ENCODE measurements around the gene CAVIN4.

CAVIN4 gene

GRCh38 chr9:100590481-100590880 is 12.6 kb downstream of the CAVIN4 start:
- peak; percentile 49 for DNase-seq (ENCODE audit: low spot score)

- DNase-seq (ENCODE audit: low spot score): no peak
Observed at GRCh38 chr9:100591139-100591538, 13.3 kb downstream of the CAVIN4 start.

- DNase-seq (ENCODE audit: low spot score): no peak
Observed at GRCh38 chr9:100591639-100592412, 13.9 kb downstream of the CAVIN4 start.

- DNase-seq (ENCODE audit: low spot score): peak; percentile 50
Observed at GRCh38 chr9:100595391-100596199, 17.7 kb downstream of the CAVIN4 start.

GRCh38 chr9:100597236-100597635 is 19.4 kb downstream of the CAVIN4 start:
- DNase-seq (ENCODE audit: low spot score): no peak

GRCh38 chr9:100598641-100599145 is 20.8 kb downstream of the CAVIN4 start:
- peak; percentile 91 for DNase-seq (ENCODE audit: low spot score)

GRCh38 chr9:100600521-100601079 is 22.7 kb downstream of the CAVIN4 start:
- no peak for DNase-seq (ENCODE audit: low spot score)

- peak; percentile 71 for DNase-seq (ENCODE audit: low spot score)
Observed at GRCh38 chr9:100601216-100601615, 23.3 kb downstream of the CAVIN4 start.

GRCh38 chr9:100602342-100602801 is 24.5 kb downstream of the CAVIN4 start:
- DNase-seq (ENCODE audit: low spot score): peak; percentile 54

GRCh38 chr9:100605405-100605804 is 27.5 kb downstream of the CAVIN4 start:
- no peak for DNase-seq (ENCODE audit: low spot score)

- no peak for DNase-seq (ENCODE audit: low spot score)
Observed at GRCh38 chr9:100619194-100619593, 41.3 kb downstream of the CAVIN4 start.

GRCh38 chr9:100619665-100620064 is 41.8 kb downstream of the CAVIN4 start:
- no peak for DNase-seq (ENCODE audit: low spot score)

GRCh38 chr9:100623969-100624368 is 46.1 kb downstream of the CAVIN4 start:
- no peak for DNase-seq (ENCODE audit: low spot score)

GRCh38 chr9:100626949-100627348 is 49.1 kb downstream of the CAVIN4 start:
- DNase-seq (ENCODE audit: low spot score): no peak

GRCh38 chr9:100637787-100638186 is 59.9 kb downstream of the CAVIN4 start:
- DNase-seq (ENCODE audit: low spot score): no peak
